ENCODE measurements around the gene DCST1.

Gene DCST1

GRCh38 chr1:155057788-155058211, 24.2 kb downstream of the DCST1 start:
- DNase-seq = no peak

- DNase-seq = no peak
Observed at GRCh38 chr1:155060736-155061135, 27.1 kb downstream of the DCST1 start.

- peak; percentile 83 for DNase-seq
Observed at GRCh38 chr1:155061381-155062150, 27.9 kb downstream of the DCST1 start.

- DNase-seq = no peak
Observed at GRCh38 chr1:155062151-155062686, 28.6 kb downstream of the DCST1 start.

GRCh38 chr1:155062702-155063411, 29.2 kb downstream of the DCST1 start:
- DNase-seq = peak; percentile 33

GRCh38 chr1:155063550-155064110, 30.0 kb downstream of the DCST1 start, which contains the start of gene EFNA4:
Gene EFNA4, plus strand, starts transcription at chr1:155063740. Its CDS starts 84 bp downstream, at chr1:155063824.
- DNase-seq = peak; percentile 86

- DNase-seq = peak; percentile 27
Observed at GRCh38 chr1:155064111-155064831, 30.6 kb downstream of the DCST1 start.

- no peak for DNase-seq
Observed at GRCh38 chr1:155064832-155065429, 31.3 kb downstream of the DCST1 start.

- no peak for DNase-seq
Observed at GRCh38 chr1:155066777-155067176, 33.2 kb downstream of the DCST1 start.

GRCh38 chr1:155068599-155068998, 35.0 kb downstream of the DCST1 start:
- DNase-seq = no peak

GRCh38 chr1:155069551-155070157, 36.0 kb downstream of the DCST1 start:
- no peak for DNase-seq

GRCh38 chr1:155070158-155070621, 36.6 kb downstream of the DCST1 start:
- no peak for DNase-seq

GRCh38 chr1:155070721-155071569, 37.3 kb downstream of the DCST1 start:
- peak; percentile 79 for DNase-seq

- DNase-seq = no peak
Observed at GRCh38 chr1:155071701-155072100, 38.1 kb downstream of the DCST1 start.

- DNase-seq = no peak
Observed at GRCh38 chr1:155072531-155073289, 39.1 kb downstream of the DCST1 start.

- DNase-seq = no peak
Observed at GRCh38 chr1:155073377-155074242, 40.0 kb downstream of the DCST1 start.

GRCh38 chr1:155075535-155075934, 41.9 kb downstream of the DCST1 start:
- DNase-seq = no peak

GRCh38 chr1:155076371-155076770, 42.7 kb downstream of the DCST1 start:
- DNase-seq = no peak

- DNase-seq = no peak
Observed at GRCh38 chr1:155077346-155077745, 43.7 kb downstream of the DCST1 start.
